Stimulated activated CD8-positive, alpha-beta memory T cell treated with anti-CD3 and anti-CD28 coated beads, Interleukin-4, amount 100 ng/mL, for 1 hour (primary cell): ENCODE measurements around the gene MMP19.

Source experiments
- DNase-seq, 2 donors: peaks; one replicate each; pipeline ENCODE4 v3.0.0-alpha.2; 2020; ENCODE audit warnings: low read depth in 2 of 2, low spot score in 1 of 2

MMP19 gene

DNA sequence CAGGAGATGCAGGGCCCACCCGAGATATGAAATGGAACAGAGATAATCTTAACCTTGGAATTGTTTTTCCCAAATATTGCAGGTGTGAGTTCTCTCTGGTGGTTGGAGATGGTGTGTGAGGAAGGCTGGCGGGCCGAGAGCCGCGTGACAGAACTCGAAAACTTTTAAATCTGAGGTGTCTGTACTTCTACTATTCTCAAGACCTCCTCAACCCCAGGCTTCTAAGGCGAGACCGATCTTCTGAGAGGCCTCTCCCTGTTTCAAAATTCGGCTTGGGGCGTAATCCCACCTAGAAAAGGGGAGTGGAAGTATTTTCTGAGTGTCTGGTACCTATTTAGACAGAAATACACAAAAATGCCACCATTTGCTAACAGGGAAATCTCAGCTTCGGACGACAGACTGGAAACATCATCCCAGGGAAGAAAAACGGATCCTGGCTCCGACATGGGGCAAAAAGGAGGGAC, 25.8 kb downstream of the MMP19 start:
- no peak for DNase-seq

GRCh38 chr12:55815473-55815872, 27.3 kb downstream of the MMP19 start:
- no peak for DNase-seq

- no peak for DNase-seq
Observed at GRCh38 chr12:55814257-55814656, 28.5 kb downstream of the MMP19 start.

DNA sequence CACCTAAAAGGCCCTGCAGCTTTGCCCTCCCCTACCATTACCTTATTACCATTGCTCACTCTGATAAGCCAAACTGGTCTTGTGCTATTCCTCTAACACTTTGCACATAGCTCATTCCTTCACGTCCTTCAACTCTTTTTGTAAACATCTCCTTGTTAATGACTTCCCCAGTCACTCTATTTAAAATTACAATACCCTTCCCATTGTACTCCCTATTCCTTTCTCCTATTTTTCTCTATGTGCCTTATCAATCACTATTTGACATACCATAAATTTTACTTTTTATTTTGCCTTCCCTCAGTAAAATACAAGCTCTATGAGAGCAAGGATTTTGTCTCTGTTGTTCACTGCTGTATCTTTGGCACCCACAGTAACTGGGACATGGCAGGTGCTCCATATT, 30.6 kb downstream of the MMP19 start:
- no peak for DNase-seq

- DNase-seq, result no peak
Observed at GRCh38 chr12:55809274-55809673, 33.5 kb downstream of the MMP19 start.

DNA sequence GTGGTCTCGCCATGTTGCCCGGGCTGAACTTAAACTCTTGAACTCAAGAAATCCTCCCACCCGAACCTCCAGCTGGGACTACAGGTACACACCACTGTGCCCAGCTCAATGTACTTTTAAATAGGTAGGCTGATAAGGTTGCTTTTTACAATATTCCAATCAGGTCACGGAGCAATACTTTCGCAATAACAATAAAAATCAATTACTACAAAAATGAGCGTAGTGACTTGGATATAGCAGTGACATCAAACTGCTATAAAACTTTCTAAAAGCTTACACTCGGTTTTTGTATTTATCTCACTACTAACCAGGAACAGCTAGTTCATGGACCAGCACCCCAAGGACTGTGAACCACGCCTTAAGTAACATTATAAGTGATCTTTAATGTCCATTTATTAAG, 35.8 kb downstream of the MMP19 start:
- no peak for DNase-seq

- no peak for DNase-seq
Observed at GRCh38 chr12:55797550-55797949, 45.2 kb downstream of the MMP19 start.

GRCh38 chr12:55797068-55797467, 45.7 kb downstream of the MMP19 start:
- no peak for DNase-seq

DNA sequence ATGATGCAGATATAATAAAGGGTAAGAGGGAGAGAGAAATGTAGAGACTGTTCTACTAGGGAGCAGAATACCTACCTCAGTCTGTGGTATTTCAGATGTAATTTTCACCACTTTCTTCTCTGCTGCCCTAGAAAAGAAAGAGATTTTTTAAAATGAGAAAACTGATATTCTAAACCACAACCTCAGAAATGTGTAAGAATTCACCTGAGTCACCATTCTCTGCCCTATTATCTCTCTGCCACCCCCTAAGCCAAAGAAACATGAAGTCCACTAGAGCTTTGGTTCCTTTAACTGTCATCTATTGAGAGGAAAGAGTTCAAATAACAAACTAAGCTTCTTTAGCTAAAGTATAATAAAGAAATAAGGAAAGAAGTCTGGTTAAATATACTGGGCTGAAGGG, 46.8 kb downstream of the MMP19 start:
- no peak for DNase-seq

- DNase-seq, result no peak
Observed at GRCh38 chr12:55789893-55790292, 52.8 kb downstream of the MMP19 start.

- DNase-seq, result no peak
Observed at GRCh38 chr12:55789171-55789570, 53.6 kb downstream of the MMP19 start.

GRCh38 chr12:55788546-55788945, 54.2 kb downstream of the MMP19 start:
- no peak for DNase-seq
